GM12878 (cell line): ENCODE measurements around the gene ESRP2. TPM values are rescaled to one million over a fixed set of nuclear protein-coding genes. Genes with fewer than 3 reads are reported as not detected.

ENCODE experiments used
- ATAC-seq: fragments of 200-7000 bp; cut with Tn5 transposase; 3 replicates; pipeline ENCODE4 v1.9.1; 2020; ENCODE audit warnings: mild to moderate bottlenecking, moderate library complexity
- BruUV-seq: library from RNA; stranded (reverse); fragments of 400-500 nt; replicated peaks from 2 replicates; lab custom pipeline; 2021; lab: Mats Ljungman, UMichigan
- CTCF ChIA-PET: fragments of 300-600 bp; sonication (Branson Sonifier 250); formaldehyde crosslinking; extraction: SDS; loops from one replicate; lab custom pipeline; 2021; ENCODE audit warnings: inconsistent platforms; lab: Yijun Ruan, JAX
- POLR2A ChIA-PET: fragments of 350-600 bp; formaldehyde crosslinking; extraction: SDS; loops from one replicate; lab custom pipeline; 2021; ENCODE audit warnings: inconsistent platforms; lab: Charles Lee
- RAD21 ChIA-PET: fragments of 300-600 bp; sonication (Branson Sonifier 250); formaldehyde crosslinking; loops from one replicate; lab custom pipeline; 2023; ENCODE audit warnings: antibody characterized with exemption; ENCODE audit not compliant: unreplicated experiment; lab: Charles Lee
- SMC1A ChIA-PET: fragments of 300-600 bp; sonication (Branson Sonifier 250); formaldehyde crosslinking; loops from one replicate; lab custom pipeline; 2023; ENCODE audit not compliant: unreplicated experiment, uncharacterized antibody; lab: Charles Lee
- DNase-seq: peaks from one replicate; pipeline ENCODE4 v3.0.0-alpha.2; 2011; ENCODE audit warnings: low read depth, low spot score
- FAIRE-seq: peaks from 3 replicates; lab custom pipeline; 2011; peaks lifted over from hg19 to GRCh38; lab: Jason Lieb, UNC
- H2AFZ ChIP-seq: 2 replicates; pipeline ENCODE4 v1.6.0; 2011; ENCODE audit warnings: low read depth, low read length, control low read depth; ENCODE audit not compliant: control insufficient read depth
- H3K27ac ChIP-seq: 2 replicates; pipeline ENCODE4 v1.5.1; 2011; ENCODE audit warnings: control low read depth; ENCODE audit not compliant: control insufficient read depth, insufficient read depth
- H3K27me3 ChIP-seq, 2 experiments: replicated peaks in 1 of 2; 2 replicates each; pipeline versions ENCODE4 v1.6.0 to v1.6.1; 2011; ENCODE audit warnings: low read length in 1 of 2; ENCODE audit not compliant: control insufficient read depth in 2 of 2, insufficient read depth in 2 of 2
- H3K36me3 ChIP-seq, 2 experiments: 2 replicates each; pipeline ENCODE4 v1.5.1; 2011; ENCODE audit warnings: low read length in 1 of 2; ENCODE audit not compliant: control insufficient read depth in 2 of 2, insufficient read depth in 2 of 2
- H3K4me1 ChIP-seq: 2 replicates; pipeline ENCODE4 v1.6.1; 2011; ENCODE audit warnings: mild to moderate bottlenecking, low read length, moderate library complexity, mixed read lengths; ENCODE audit not compliant: control insufficient read depth, insufficient read depth
- H3K4me2 ChIP-seq: 2 replicates; pipeline ENCODE4 v1.6.0; 2011; ENCODE audit warnings: control low read depth; ENCODE audit not compliant: control insufficient read depth, insufficient read depth
- H3K4me3 ChIP-seq: fragments of 200-600 bp; sonication (generic); 2 replicates; pipeline ENCODE4 v1.5.1; 2016
- H3K79me2 ChIP-seq: 2 replicates; pipeline ENCODE4 v1.6.0; 2011; ENCODE audit warnings: low read length; ENCODE audit not compliant: control insufficient read depth, insufficient read depth
- H3K9ac ChIP-seq: 2 replicates; pipeline ENCODE4 v1.8.0; 2011; ENCODE audit warnings: low read length, control low read depth, mixed read lengths; ENCODE audit not compliant: control insufficient read depth, insufficient read depth
- H3K9me3 ChIP-seq: replicated peaks from 3 replicates; pipeline ENCODE4 v1.5.1; 2011; ENCODE audit warnings: mild to moderate bottlenecking, low read length; ENCODE audit not compliant: control insufficient read depth, insufficient read depth
- H4K20me1 ChIP-seq: 2 replicates; pipeline ENCODE4 v1.6.0; 2011; ENCODE audit not compliant: control insufficient read depth, insufficient read depth
- CHD4 ChIP-seq: fragments of 200-600 bp; sonication (generic); IDR thresholded peaks from 2 replicates; pipeline ENCODE4 v1.6.1; 2016; ENCODE audit warnings: mild to moderate bottlenecking
- NR2C2 ChIP-seq: IDR thresholded peaks from 2 replicates; pipeline ENCODE4 v1.6.1; 2011; ENCODE audit warnings: borderline replicate concordance, low read depth; ENCODE audit not compliant: control insufficient read depth, insufficient read length
- POLR2AphosphoS2 ChIP-seq: IDR thresholded peaks from 2 replicates; pipeline ENCODE4 v1.6.1; 2011; ENCODE audit warnings: low read depth, mild to moderate bottlenecking, low read length, improper control_type of control experiment, moderate library complexity
- WGBS: methylation state at CpG from one replicate; pipeline ENCODE4 v1.1.6; 2016; ENCODE audit warnings: low lambda C conversion rate; ENCODE audit not compliant: insufficient replicate concordance, insufficient coverage; ENCODE audit errors: missing lambda C conversion rate; 5-methylcytosine and 5-hydroxymethylcytosine counted together
- in situ Hi-C: fragments of 300-500 bp; cut with MboI; formaldehyde crosslinking; loops from 9 replicates; pipeline ENCODE4 v1.14.3; 2018; ENCODE audit warnings: mixed read lengths
- intact Hi-C: fragments of 100-400 bp; cut with micrococcal nuclease; formaldehyde crosslinking; loops from one replicate; pipeline ENCODE4 v1.14.2; 2022; ENCODE audit not compliant: unreplicated experiment
- polyA plus RNA-seq, 11 experiments: library from polyadenylated mRNA; depleted of rRNA in 4 of 11; unstranded in 6 of 11; stranded (reverse) in 5 of 11; fragments of >200 nt; fragmentation: Nextera tagmentation in 4 of 11; fragmentation: Illumina TruSeq in 1 of 11; extraction: Ambion mirVana in 4 of 11; extraction: Trizol in 1 of 11; gene quantifications; 1 replicate in 1 of 11; 2 replicates in 10 of 11; pipeline versions ENCODE4 v1.2.1 to v1.2.3, GENCODE V29; 2011 to 2016; ENCODE audit warnings: inconsistent platforms in 2 of 11, missing spikeins in 2 of 11, low read depth in 1 of 11
- total RNA-seq, 4 experiments: library from RNA; depleted of rRNA in 3 of 4; stranded (reverse); fragments of >200 nt in 3 of 4; fragmentation: Illumina TruSeq in 1 of 4; extraction: Trizol in 1 of 4; gene quantifications; 2 replicates each; pipeline versions ENCODE4 v1.2.1 to v1.2.3, GENCODE V29; 2013 to 2021
- TF ChIP-seq, protein P1 (sequence below), 3 experiments: IDR thresholded peaks in 2 of 3; conservative IDR thresholded peaks in 1 of 3; 2 replicates each; pipeline ENCODE4 v1.5.1; 2011; ENCODE audit warnings: low read depth in 3 of 3, low read length in 3 of 3, mild to moderate bottlenecking in 3 of 3, control low read depth in 2 of 3, moderate library complexity in 2 of 3, inconsistent platforms in 1 of 3, mixed read lengths in 1 of 3; ENCODE audit not compliant: control insufficient read depth in 2 of 3, insufficient read depth in 1 of 3; ENCODE audit errors: extremely low read depth in 1 of 3

The ESRP2 gene
- total and polyA plus RNA-seq, 10 of the 15 experiments (the other 5 are each of a cell fraction or from before 2014, with no cell fraction given) = 0.04 to 0.64 (median 0.08) TPM; not detected in 3

DNA sequence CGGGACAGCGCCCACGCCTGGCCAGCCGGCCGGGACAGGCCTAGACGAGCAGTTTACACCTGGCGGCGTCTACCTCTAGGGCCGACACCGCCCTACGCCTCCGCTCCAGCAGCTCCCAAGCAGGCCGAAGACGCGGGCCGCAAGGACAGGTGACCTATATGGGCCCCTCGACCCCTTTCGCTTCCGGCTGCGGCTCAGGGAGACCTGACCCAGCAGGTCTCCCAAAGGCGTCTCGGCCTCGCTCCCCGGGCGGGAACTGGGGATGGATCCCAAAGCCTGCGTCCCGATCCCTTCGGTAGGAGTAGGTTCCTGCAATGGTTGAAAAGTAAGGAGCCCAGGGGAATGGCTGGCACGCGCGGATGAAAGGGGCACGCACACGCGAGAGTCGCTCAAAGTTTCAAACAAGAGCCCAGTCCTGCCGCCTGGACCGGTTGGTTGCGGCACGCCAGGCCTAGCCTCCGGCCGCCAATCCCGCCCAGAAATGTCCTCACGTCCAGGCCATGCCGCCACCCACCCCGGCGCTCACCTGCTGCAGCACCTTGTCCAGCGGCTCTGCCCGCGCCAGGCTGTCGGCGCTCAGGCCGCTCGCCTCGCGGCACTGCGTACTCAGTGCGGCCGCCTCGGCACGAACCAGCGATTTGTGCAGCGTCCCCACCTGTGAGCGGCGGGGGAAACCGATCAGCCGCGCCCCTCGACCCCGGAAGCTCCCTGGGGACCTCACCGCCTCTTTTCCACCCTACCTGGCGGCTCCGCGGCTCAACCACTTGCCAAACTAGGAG, 630 bp downstream of the ESRP2 start (continued):
- TF ChIP-seq, protein P1, sequence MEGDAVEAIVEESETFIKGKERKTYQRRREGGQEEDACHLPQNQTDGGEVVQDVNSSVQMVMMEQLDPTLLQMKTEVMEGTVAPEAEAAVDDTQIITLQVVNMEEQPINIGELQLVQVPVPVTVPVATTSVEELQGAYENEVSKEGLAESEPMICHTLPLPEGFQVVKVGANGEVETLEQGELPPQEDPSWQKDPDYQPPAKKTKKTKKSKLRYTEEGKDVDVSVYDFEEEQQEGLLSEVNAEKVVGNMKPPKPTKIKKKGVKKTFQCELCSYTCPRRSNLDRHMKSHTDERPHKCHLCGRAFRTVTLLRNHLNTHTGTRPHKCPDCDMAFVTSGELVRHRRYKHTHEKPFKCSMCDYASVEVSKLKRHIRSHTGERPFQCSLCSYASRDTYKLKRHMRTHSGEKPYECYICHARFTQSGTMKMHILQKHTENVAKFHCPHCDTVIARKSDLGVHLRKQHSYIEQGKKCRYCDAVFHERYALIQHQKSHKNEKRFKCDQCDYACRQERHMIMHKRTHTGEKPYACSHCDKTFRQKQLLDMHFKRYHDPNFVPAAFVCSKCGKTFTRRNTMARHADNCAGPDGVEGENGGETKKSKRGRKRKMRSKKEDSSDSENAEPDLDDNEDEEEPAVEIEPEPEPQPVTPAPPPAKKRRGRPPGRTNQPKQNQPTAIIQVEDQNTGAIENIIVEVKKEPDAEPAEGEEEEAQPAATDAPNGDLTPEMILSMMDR (IDR thresholded peaks at IDR 0.05 in 2 of 3, conservative IDR thresholded peaks at IDR 0.05 in 1 of 3; ENCODE audit: control insufficient read depth in 2 of 3, extremely low read depth in 1 of 3, insufficient read depth in 1 of 3, low read depth in 3 of 3, low read length in 3 of 3) = no peak
- TF ChIP-seq NR2C2 = no peak
- TF ChIP-seq CHD4 = no peak

GRCh38 chr16:68234188-68235107, 1.5 kb downstream of the ESRP2 start:
- no peak for ATAC-seq
- Histone ChIP-seq H3K27me3 (no peaks in the 10 kb centered on the region), H3K36me3 (peaks cover 3 to 7% of the 10 kb centered on the region in 2 experiments; a peak in 3 of 4 replicates), H2AFZ (no peak overlapping the region), H3K9ac (no peak overlapping the region), H3K79me2 (no peaks in the 10 kb centered on the region), H3K4me3 (no peak overlapping the region), H3K4me2 (no peak overlapping the region), H3K27ac (no peak overlapping the region), H3K4me1 (peaks cover 11% of the 10 kb centered on the region), H4K20me1 (no peaks in the 10 kb centered on the region), H3K9me3 (no peaks in the 10 kb centered on the region)
- 65% methylated on average over 13 of the region's 13 CpGs for WGBS
- in situ Hi-C loops (no loop called here), intact Hi-C loops (no loop called here)
- CTCF ChIA-PET = interaction anchor here (1.1 kb wide), 1 partner anchor 27 kb away, joined by 4 read pairs; no protein-coding TSS in a partner anchor
- RAD21 ChIA-PET = no interaction called here
- no peak for TF ChIP-seq POLR2AphosphoS2
- no peak for DNase-seq
- no TSS peak for BruUV-seq
- FAIRE-seq = no peak
- POLR2A ChIA-PET = interaction anchor here (0.6 kb wide), 1 partner anchor 250 kb away, joined by 4 read pairs; no protein-coding TSS in a partner anchor
- SMC1A ChIA-PET = interaction anchor here (0.9 kb wide), 1 partner anchor 22 kb away, joined by 3 read pairs; no protein-coding TSS in a partner anchor
